Fibroblast of lung (primary cell): ENCODE measurements around the gene ELAVL2. TPM values are rescaled to one million over a fixed set of nuclear protein-coding genes. Genes with fewer than 3 reads are reported as not detected.

ENCODE experiments used
- DNase-seq, 2 donors: peaks; one replicate each; pipeline versions ENCODE4 v3.0.0 to v3.0.0-alpha.2; 2010; ENCODE audit warnings: low read depth in 2 of 2
- H2AFZ ChIP-seq: 2 replicates; pipeline ENCODE4 v1.5.1; 2012; ENCODE audit warnings: low read length, control low read depth, inconsistent platforms
- H3K27ac ChIP-seq: 2 replicates; pipeline ENCODE4 v1.5.1; 2011; ENCODE audit warnings: low read length, control low read depth; ENCODE audit not compliant: insufficient read depth
- H3K27me3 ChIP-seq: 2 replicates; pipeline ENCODE4 v1.5.1; 2011; ENCODE audit warnings: mild to moderate bottlenecking, low read length; ENCODE audit not compliant: control insufficient read depth, insufficient read depth
- H3K36me3 ChIP-seq: 2 replicates; pipeline ENCODE4 v1.5.1; 2011; ENCODE audit warnings: low read length; ENCODE audit not compliant: control insufficient read depth, insufficient read depth
- H3K4me1 ChIP-seq: 2 replicates; pipeline ENCODE4 v1.5.1; 2011; ENCODE audit warnings: low read length; ENCODE audit not compliant: control insufficient read depth, insufficient read depth; ENCODE audit errors: extremely low read depth
- H3K4me2 ChIP-seq: 2 replicates; pipeline ENCODE4 v1.5.1; 2011; ENCODE audit warnings: low read length, control low read depth; ENCODE audit not compliant: insufficient read depth; ENCODE audit errors: extremely low read depth
- H3K4me3 ChIP-seq, 4 experiments: fragments of 200-600 bp in 1 of 4; sonication (generic) in 1 of 4; replicated peaks in 1 of 4; 2 replicates each; pipeline ENCODE4 v1.5.1; 2011 to 2016; ENCODE audit warnings: low read length in 4 of 4, low read depth in 3 of 4, mild to moderate bottlenecking in 3 of 4, control low read depth in 2 of 4, inconsistent platforms in 1 of 4, mixed read lengths in 1 of 4; ENCODE audit not compliant: insufficient read depth in 1 of 4; ENCODE audit errors: control extremely low read depth in 1 of 4
- H3K79me2 ChIP-seq: 2 replicates; pipeline ENCODE4 v1.5.1; 2012; ENCODE audit warnings: mild to moderate bottlenecking, low read length, inconsistent platforms; ENCODE audit not compliant: control insufficient read depth, insufficient read depth
- H3K9ac ChIP-seq: 2 replicates; pipeline ENCODE4 v1.5.1; 2011; ENCODE audit warnings: mild to moderate bottlenecking, low read length, control low read depth; ENCODE audit not compliant: insufficient read depth
- H3K9me3 ChIP-seq: 2 replicates; pipeline ENCODE4 v1.5.1; 2012; ENCODE audit warnings: low read depth, low read length; ENCODE audit not compliant: control insufficient read depth, insufficient read depth
- H4K20me1 ChIP-seq: 2 replicates; pipeline ENCODE4 v1.5.1; 2011; ENCODE audit warnings: low read length; ENCODE audit not compliant: control insufficient read depth, insufficient read depth; ENCODE audit errors: extremely low read depth
- CTCF ChIP-seq, 2 donors: IDR thresholded peaks in 1 of 2; conservative IDR thresholded peaks in 1 of 2; 1 replicate in 1 of 2; 2 replicates in 1 of 2; pipeline ENCODE4 v1.5.1; 2011 to 2012; ENCODE audit warnings: low read length in 2 of 2, control low read depth in 1 of 2, inconsistent platforms in 1 of 2, low read depth in 1 of 2, mild to moderate bottlenecking in 1 of 2
- EZH2 ChIP-seq: IDR thresholded peaks from 2 replicates; pipeline ENCODE4 v1.5.1; 2012; ENCODE audit warnings: low read length, control low read depth, mild to moderate bottlenecking; ENCODE audit errors: missing control alignments
- polyA plus RNA-seq, 2 donors: library from polyadenylated mRNA; depleted of rRNA in 1 of 2; stranded (reverse) in 1 of 2; unstranded in 1 of 2; fragments of >200 nt; gene quantifications; 2 replicates each; pipeline ENCODE4 v1.2.1, GENCODE V29; 2011 to 2012; ENCODE audit warnings: missing spikeins in 1 of 2
- total RNA-seq: library from RNA; depleted of rRNA; stranded (reverse); fragments of >200 nt; gene quantifications from 2 replicates; pipeline ENCODE4 v1.2.1, GENCODE V29; 2014

ELAVL2 gene
- total and polyA plus RNA-seq, 2 donors (not counting 1 experiment from before 2014, with no cell fraction given), result under 0.01 to 0.03 TPM

GRCh38 chr9:23772385-23772783 lies 53.7 kb downstream of the ELAVL2 start:
- Histone ChIP-seq H3K4me2 (no peak overlapping the region), H3K4me1 (no peaks in the 10 kb centered on the region), H3K36me3 (no peaks in the 10 kb centered on the region), H3K4me3 (no peak overlapping the region), H3K9ac (no peak overlapping the region), H3K27me3 (no peaks in the 10 kb centered on the region), H4K20me1 (no peaks in the 10 kb centered on the region), H3K27ac (no peak overlapping the region), H3K79me2 (no peaks in the 10 kb centered on the region), H2AFZ (no peak overlapping the region), H3K9me3 (no peaks in the 10 kb centered on the region)
- TF ChIP-seq EZH2 (no peak), CTCF (conservative IDR thresholded peaks at IDR 0.05 in 1 of 2, IDR thresholded peaks at IDR 0.05 in 1 of 2; ENCODE audit: low read depth in 1 of 2, low read length in 2 of 2) (no peak)
- no peak for DNase-seq

- H3K4me1 ChIP-seq, result no peaks in the 10 kb centered on the region
- H3K4me3 ChIP-seq, result no peak overlapping the region
- no peaks in the 10 kb centered on the region for H3K79me2 ChIP-seq
- no peak overlapping the region for H3K27ac ChIP-seq
- no peaks in the 10 kb centered on the region for H3K36me3 ChIP-seq
- no peak overlapping the region for H2AFZ ChIP-seq
- peak in 1 of 2 donors; percentile 31 for DNase-seq
- H3K27me3 ChIP-seq, result no peaks in the 10 kb centered on the region
- no peak overlapping the region for H3K9ac ChIP-seq
- H3K9me3 ChIP-seq, result no peaks in the 10 kb centered on the region
- H4K20me1 ChIP-seq, result no peaks in the 10 kb centered on the region
- no peak overlapping the region for H3K4me2 ChIP-seq
- TF ChIP-seq EZH2 (no peak), CTCF (conservative IDR thresholded peaks at IDR 0.05 in 1 of 2, IDR thresholded peaks at IDR 0.05 in 1 of 2; ENCODE audit: low read depth in 1 of 2, low read length in 2 of 2) (no peak)
These were observed 54.2 kb downstream of the ELAVL2 start for GRCh38 chr9:23771746-23772384.

- no peak for TF ChIP-seq CTCF (conservative IDR thresholded peaks at IDR 0.05 in 1 of 2, IDR thresholded peaks at IDR 0.05 in 1 of 2; ENCODE audit: low read depth in 1 of 2, low read length in 2 of 2)
- no peak for TF ChIP-seq EZH2
- no peaks in the 10 kb centered on the region for H3K4me1 ChIP-seq
- H3K9ac ChIP-seq, result no peak overlapping the region
- DNase-seq, result peak in 1 of 2 donors; percentile 96
- no peak overlapping the region for H2AFZ ChIP-seq
- no peaks in the 10 kb centered on the region for H3K36me3 ChIP-seq
- H3K79me2 ChIP-seq, result no peaks in the 10 kb centered on the region
- H3K27me3 ChIP-seq, result no peaks in the 10 kb centered on the region
- no peaks in the 10 kb centered on the region for H4K20me1 ChIP-seq
- H3K9me3 ChIP-seq, result no peaks in the 10 kb centered on the region
- H3K4me3 ChIP-seq, result no peak overlapping the region
- no peak overlapping the region for H3K27ac ChIP-seq
- no peak overlapping the region for H3K4me2 ChIP-seq
These were observed 56.6 kb downstream of the ELAVL2 start for GRCh38 chr9:23769307-23769935.
